Measurements from ENCODE around the gene COPG1. TPM values are rescaled to one million over a fixed set of nuclear protein-coding genes. Genes with fewer than 3 reads are reported as not detected.

The COPG1 gene
- total and polyA plus RNA-seq, 2 of the 13 experiments (the other 11 are each of a cell fraction or from before 2014, with no cell fraction given): 98.6 to 166 TPM

DNA sequence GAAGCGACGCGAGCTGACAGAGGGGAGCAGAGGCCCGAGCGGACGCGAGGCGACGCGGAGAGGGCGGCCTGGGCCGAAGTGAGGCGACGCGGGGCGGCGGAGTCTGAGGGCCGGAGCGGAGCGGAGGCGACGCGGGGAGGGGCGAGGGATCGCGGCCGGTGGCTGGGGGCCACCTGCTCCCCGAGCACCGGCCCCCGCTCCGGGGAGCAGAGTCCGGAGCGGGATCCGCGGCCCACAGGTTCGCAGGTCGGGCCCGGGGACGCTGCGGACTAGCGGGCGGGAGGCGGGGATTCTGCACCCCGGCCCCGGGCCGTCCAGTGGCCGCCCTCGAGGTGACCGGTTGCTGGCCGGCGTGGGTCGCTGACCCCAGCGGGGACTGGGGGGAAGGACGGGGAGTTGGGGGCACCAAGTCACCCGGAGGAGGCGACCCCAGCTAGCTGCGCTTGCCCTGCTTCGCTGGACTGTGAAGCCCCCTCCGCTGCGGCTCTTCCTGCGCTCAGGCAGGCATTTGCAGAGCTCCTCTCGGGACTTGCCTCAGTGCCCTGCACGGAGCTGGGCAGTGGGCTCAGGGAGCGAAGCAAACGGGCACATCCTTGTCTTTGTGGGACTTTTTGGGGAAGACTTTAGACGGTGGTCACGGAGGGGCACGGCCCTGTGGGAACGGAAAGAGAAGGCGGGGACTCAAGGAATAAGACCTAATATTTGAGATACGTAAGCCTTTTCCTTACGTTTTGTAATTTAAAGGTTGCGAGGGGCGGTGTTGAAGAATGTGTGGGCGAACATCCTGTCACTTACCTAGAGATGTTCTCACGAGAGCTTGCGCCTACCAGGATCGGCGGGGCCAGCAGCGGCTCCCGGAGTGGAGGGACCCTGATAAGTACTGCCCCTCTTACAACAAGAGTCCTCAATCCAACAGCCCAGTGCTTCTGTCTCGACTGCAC lies 29.8 kb downstream of the COPG1 start (continued):
- TF ChIP-seq, protein P1, sequence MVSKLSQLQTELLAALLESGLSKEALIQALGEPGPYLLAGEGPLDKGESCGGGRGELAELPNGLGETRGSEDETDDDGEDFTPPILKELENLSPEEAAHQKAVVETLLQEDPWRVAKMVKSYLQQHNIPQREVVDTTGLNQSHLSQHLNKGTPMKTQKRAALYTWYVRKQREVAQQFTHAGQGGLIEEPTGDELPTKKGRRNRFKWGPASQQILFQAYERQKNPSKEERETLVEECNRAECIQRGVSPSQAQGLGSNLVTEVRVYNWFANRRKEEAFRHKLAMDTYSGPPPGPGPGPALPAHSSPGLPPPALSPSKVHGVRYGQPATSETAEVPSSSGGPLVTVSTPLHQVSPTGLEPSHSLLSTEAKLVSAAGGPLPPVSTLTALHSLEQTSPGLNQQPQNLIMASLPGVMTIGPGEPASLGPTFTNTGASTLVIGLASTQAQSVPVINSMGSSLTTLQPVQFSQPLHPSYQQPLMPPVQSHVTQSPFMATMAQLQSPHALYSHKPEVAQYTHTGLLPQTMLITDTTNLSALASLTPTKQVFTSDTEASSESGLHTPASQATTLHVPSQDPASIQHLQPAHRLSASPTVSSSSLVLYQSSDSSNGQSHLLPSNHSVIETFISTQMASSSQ (IDR thresholded peaks at IDR 0.05; ENCODE audit: low read depth): no peak
- TF ChIP-seq, protein P1 (CRISPR knock-in tag; IDR thresholded peaks at IDR 0.05; ENCODE audit: borderline replicate concordance): 0 out of 2 replicates have a peak, but pooled peaks have one; percentile 12
- TF ChIP-seq, protein P2, sequence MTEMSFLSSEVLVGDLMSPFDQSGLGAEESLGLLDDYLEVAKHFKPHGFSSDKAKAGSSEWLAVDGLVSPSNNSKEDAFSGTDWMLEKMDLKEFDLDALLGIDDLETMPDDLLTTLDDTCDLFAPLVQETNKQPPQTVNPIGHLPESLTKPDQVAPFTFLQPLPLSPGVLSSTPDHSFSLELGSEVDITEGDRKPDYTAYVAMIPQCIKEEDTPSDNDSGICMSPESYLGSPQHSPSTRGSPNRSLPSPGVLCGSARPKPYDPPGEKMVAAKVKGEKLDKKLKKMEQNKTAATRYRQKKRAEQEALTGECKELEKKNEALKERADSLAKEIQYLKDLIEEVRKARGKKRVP (CRISPR knock-in tag; IDR thresholded peaks at IDR 0.05): no peak
- peak; percentile 26; the same call in 1 of the 2 replicates for TF ChIP-seq DMAP1 (CRISPR knock-in tag; IDR thresholded peaks at IDR 0.05)
- TF ChIP-seq, protein P3, sequence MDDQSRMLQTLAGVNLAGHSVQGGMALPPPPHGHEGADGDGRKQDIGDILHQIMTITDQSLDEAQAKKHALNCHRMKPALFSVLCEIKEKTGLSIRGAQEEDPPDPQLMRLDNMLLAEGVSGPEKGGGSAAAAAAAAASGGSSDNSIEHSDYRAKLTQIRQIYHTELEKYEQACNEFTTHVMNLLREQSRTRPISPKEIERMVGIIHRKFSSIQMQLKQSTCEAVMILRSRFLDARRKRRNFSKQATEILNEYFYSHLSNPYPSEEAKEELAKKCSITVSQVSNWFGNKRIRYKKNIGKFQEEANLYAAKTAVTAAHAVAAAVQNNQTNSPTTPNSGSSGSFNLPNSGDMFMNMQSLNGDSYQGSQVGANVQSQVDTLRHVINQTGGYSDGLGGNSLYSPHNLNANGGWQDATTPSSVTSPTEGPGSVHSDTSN (CRISPR knock-in tag; IDR thresholded peaks at IDR 0.05; ENCODE audit: borderline replicate concordance): 0 out of 2 replicates have a peak, but pooled peaks have one; percentile 50
- TF ChIP-seq ZNF510 (CRISPR knock-in tag; IDR thresholded peaks at IDR 0.05; ENCODE audit: low read depth): no peak
- TF ChIP-seq, protein P4, sequence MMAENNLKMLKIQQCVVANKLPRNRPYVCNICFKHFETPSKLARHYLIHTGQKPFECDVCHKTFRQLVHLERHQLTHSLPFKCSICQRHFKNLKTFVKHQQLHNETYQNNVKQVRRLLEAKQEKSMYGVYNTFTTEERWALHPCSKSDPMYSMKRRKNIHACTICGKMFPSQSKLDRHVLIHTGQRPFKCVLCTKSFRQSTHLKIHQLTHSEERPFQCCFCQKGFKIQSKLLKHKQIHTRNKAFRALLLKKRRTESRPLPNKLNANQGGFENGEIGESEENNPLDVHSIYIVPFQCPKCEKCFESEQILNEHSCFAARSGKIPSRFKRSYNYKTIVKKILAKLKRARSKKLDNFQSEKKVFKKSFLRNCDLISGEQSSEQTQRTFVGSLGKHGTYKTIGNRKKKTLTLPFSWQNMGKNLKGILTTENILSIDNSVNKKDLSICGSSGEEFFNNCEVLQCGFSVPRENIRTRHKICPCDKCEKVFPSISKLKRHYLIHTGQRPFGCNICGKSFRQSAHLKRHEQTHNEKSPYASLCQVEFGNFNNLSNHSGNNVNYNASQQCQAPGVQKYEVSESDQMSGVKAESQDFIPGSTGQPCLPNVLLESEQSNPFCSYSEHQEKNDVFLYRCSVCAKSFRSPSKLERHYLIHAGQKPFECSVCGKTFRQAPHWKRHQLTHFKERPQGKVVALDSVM (CRISPR knock-in tag; IDR thresholded peaks at IDR 0.05): 0 out of 2 replicates have a peak, but pooled peaks have one; percentile 28
- peak; percentile 66; the same call in 1 of the 2 replicates for TF ChIP-seq SRY (CRISPR knock-in tag; IDR thresholded peaks at IDR 0.05)
- 0 out of 2 replicates have a peak, but pooled peaks have one; percentile 26 for TF ChIP-seq ZNF567 (CRISPR knock-in tag; IDR thresholded peaks at IDR 0.05; ENCODE audit: borderline replicate concordance)
- 0 out of 2 replicates have a peak, but pooled peaks have one; percentile 12 for TF ChIP-seq ETV5 (CRISPR knock-in tag; IDR thresholded peaks at IDR 0.05; ENCODE audit: borderline replicate concordance)
- TF ChIP-seq ZNF430 (CRISPR knock-in tag; IDR thresholded peaks at IDR 0.05): no peak
- TF ChIP-seq ZNF460 (CRISPR knock-in tag; IDR thresholded peaks at IDR 0.05; ENCODE audit: borderline replicate concordance): no peak
- TF ChIP-seq CHCHD3 (CRISPR knock-in tag; IDR thresholded peaks at IDR 0.05): no peak
- no peak for TF ChIP-seq CBFB (CRISPR knock-in tag; IDR thresholded peaks at IDR 0.05)
- TF ChIP-seq, protein P5, sequence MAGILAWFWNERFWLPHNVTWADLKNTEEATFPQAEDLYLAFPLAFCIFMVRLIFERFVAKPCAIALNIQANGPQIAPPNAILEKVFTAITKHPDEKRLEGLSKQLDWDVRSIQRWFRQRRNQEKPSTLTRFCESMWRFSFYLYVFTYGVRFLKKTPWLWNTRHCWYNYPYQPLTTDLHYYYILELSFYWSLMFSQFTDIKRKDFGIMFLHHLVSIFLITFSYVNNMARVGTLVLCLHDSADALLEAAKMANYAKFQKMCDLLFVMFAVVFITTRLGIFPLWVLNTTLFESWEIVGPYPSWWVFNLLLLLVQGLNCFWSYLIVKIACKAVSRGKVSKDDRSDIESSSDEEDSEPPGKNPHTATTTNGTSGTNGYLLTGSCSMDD (CRISPR knock-in tag; IDR thresholded peaks at IDR 0.05): no peak
- TF ChIP-seq ZKSCAN5 (CRISPR knock-in tag; IDR thresholded peaks at IDR 0.05): peak; percentile 25; the same call in 1 of the 2 replicates
- TF ChIP-seq KDM4B (CRISPR knock-in tag; IDR thresholded peaks at IDR 0.05): no peak
- no peak for TF ChIP-seq ISX (CRISPR knock-in tag; conservative IDR thresholded peaks at IDR 0.05)
- no peak for TF ChIP-seq NR1H2 (CRISPR knock-in tag; IDR thresholded peaks at IDR 0.05; ENCODE audit: borderline replicate concordance, low read depth)
